Left lung (tissue), 10 donors: ENCODE measurements around the gene SPHK1. TPM values are rescaled to one million over a fixed set of nuclear protein-coding genes. Genes with fewer than 3 reads are reported as not detected.
A peak's percentile ranks its signal among the peaks of the same experiment; 100 is the strongest.

Experiments used
- ATAC-seq: fragments of 200-7000 bp; cut with Tn5 transposase; one replicate; pipeline ENCODE4 v1.9.1; 2020; ENCODE audit warnings: moderate library complexity
- DNase-seq, 4 donors: peaks; one replicate each; pipeline ENCODE4 v3.0.0-alpha.2; 2013 to 2020
- H3K27ac ChIP-seq, 2 donors: fragments of 200-600 bp; sonication (generic) in 1 of 2; one replicate each; pipeline versions ENCODE4 v1.5.0 to v1.8.0; 2020 to 2021
- H3K27me3 ChIP-seq, 2 donors: fragments of 200-600 bp; sonication (generic) in 1 of 2; one replicate each; pipeline versions ENCODE4 v1.5.0 to v1.8.0; 2020 to 2021
- H3K36me3 ChIP-seq, 2 donors: fragments of 200-600 bp; sonication (generic) in 1 of 2; one replicate each; pipeline versions ENCODE4 v1.5.0 to v1.8.0; 2020 to 2021
- H3K4me1 ChIP-seq, 2 donors: fragments of 200-600 bp; one replicate each; pipeline ENCODE4 v1.8.0; 2021
- H3K4me3 ChIP-seq, 2 donors: fragments of 200-600 bp; sonication (generic) in 1 of 2; one replicate each; pipeline versions ENCODE4 v1.5.0 to v1.8.0; 2020 to 2021; ENCODE audit warnings: mild to moderate bottlenecking in 1 of 2
- H3K9me3 ChIP-seq, 2 donors: fragments of 200-600 bp; sonication (generic) in 1 of 2; one replicate each; pipeline versions ENCODE4 v1.5.0 to v1.8.0; 2020 to 2021
- CTCF ChIP-seq, 2 donors: fragments of 200-600 bp; sonication (generic) in 1 of 2; IDR thresholded peaks; one replicate each; pipeline versions ENCODE4 v1.5.0 to v1.8.0; 2021; ENCODE audit warnings: antibody characterized with exemption in 2 of 2
- intact Hi-C, 2 donors: fragments of 100-400 bp; cut with DNase I; formaldehyde crosslinking; loops; one replicate each; pipeline versions ENCODE4 v1.11.2 to v1.14.2; 2022
- polyA plus RNA-seq, 6 donors: library from polyadenylated mRNA; unstranded; fragments of 120-200 nt; gene quantifications; one replicate each; pipeline ENCODE4 v1.2.1, GENCODE V29; 2013; ENCODE audit not compliant: insufficient read length in 6 of 6
- total RNA-seq, 2 donors: library from RNA; stranded (reverse); fragmentation: NEBNext Ultra II Directional; extraction: Animal tissue kit (Norgen Biotek cat#: 25700); gene quantifications; one replicate each; pipeline ENCODE4 v1.2.1, GENCODE V29; 2021
- donor health status: DM: no; HTN: yes; CAD: no.
- donor health status: DM: no; HTN: no; CAD: no.

SPHK1 gene
- total and polyA plus RNA-seq, 8 donors: 4.4 to 35.1 (median 5.7) TPM

GRCh38 chr17:76384987-76385891 is 830 bp downstream of the SPHK1 start:
- intact Hi-C loops: no loop called here
- DNase-seq (peak in 2 of 4 donors; percentile 63 to 89), ATAC-seq (peak; percentile 15)
- peaks cover 0 to 22% of the 10 kb centered on the region in 2 donors for H3K27me3 ChIP-seq
- peaks cover 28 to 59% of the 10 kb centered on the region in 2 donors for H3K4me1 ChIP-seq
- H3K36me3 ChIP-seq: peaks cover 0 to 31% of the 10 kb centered on the region in 2 donors
- no peaks in the 10 kb centered on the region for H3K9me3 ChIP-seq
- peak overlapping the region; percentile 80 to 92 for H3K27ac ChIP-seq
- peak overlapping the region; percentile 60 to 73 for H3K4me3 ChIP-seq
- no peak for TF ChIP-seq CTCF (IDR thresholded peaks at IDR 0.05)

- H3K4me3 ChIP-seq: peak overlapping the region; percentile 60 to 73
- peaks cover 0 to 22% of the 10 kb centered on the region in 2 donors for H3K27me3 ChIP-seq
- intact Hi-C loops: no loop called here
- ATAC-seq (peak; percentile 54), DNase-seq (peak in 3 of 4 donors; percentile 58 to 95 (median 80))
- TF ChIP-seq CTCF (IDR thresholded peaks at IDR 0.05): peak; percentile 91 to 93
- H3K4me1 ChIP-seq: peaks cover 28 to 55% of the 10 kb centered on the region in 2 donors
- H3K27ac ChIP-seq: peak overlapping the region; percentile 80 to 92
- H3K9me3 ChIP-seq: no peaks in the 10 kb centered on the region
- H3K36me3 ChIP-seq: peaks cover 0 to 40% of the 10 kb centered on the region in 2 donors
Observed at GRCh38 chr17:76385892-76386786, 1.7 kb downstream of the SPHK1 start.

GRCh38 chr17:76386966-76387765 is 2.8 kb downstream of the SPHK1 start:
- intact Hi-C loops: no loop called here
- H3K9me3 ChIP-seq: no peaks in the 10 kb centered on the region
- H3K4me3 ChIP-seq: peak overlapping the region in 1 of 2 donors; percentile 73
- H3K36me3 ChIP-seq: peaks cover 0 to 48% of the 10 kb centered on the region in 2 donors
- H3K27ac ChIP-seq: no peak overlapping the region
- TF ChIP-seq CTCF (IDR thresholded peaks at IDR 0.05): no peak
- no peak for DNase-seq
- peaks cover 0 to 22% of the 10 kb centered on the region in 2 donors for H3K27me3 ChIP-seq
- ATAC-seq: no peak
- peaks cover 27 to 45% of the 10 kb centered on the region in 2 donors for H3K4me1 ChIP-seq

GRCh38 chr17:76388966-76389888 is 4.8 kb downstream of the SPHK1 start:
- Histone ChIP-seq H3K4me1 (peaks cover 19 to 31% of the 10 kb centered on the region in 2 donors), H3K27me3 (peaks cover 0 to 13% of the 10 kb centered on the region in 2 donors), H3K36me3 (peaks cover 0 to 64% of the 10 kb centered on the region in 2 donors), H3K27ac (no peak overlapping the region), H3K9me3 (no peaks in the 10 kb centered on the region), H3K4me3 (no peak overlapping the region)
- intact Hi-C loops: no loop called here
- TF ChIP-seq CTCF (IDR thresholded peaks at IDR 0.05): no peak
- no peak for ATAC-seq
- no peak for DNase-seq
